Heart left ventricle (tissue), 13 donors: Measurements from ENCODE around the gene TCAP.

ENCODE experiments used
- CTCF ChIP-seq, 12 donors: fragments of 200-600 bp; sonication (generic) in 4 of 12; IDR thresholded peaks; one replicate each; pipeline versions ENCODE4 v1.5.0 to v1.8.0; 2018 to 2022; ENCODE audit warnings: antibody characterized with exemption in 12 of 12, mild to moderate bottlenecking in 5 of 12
- POLR2A ChIP-seq, 2 donors: fragments of 450-650 bp; IDR thresholded peaks; one replicate each; pipeline ENCODE4 v1.6.1; 2017; ENCODE audit warnings: antibody characterized with exemption in 2 of 2, mild to moderate bottlenecking in 2 of 2, moderate library complexity in 2 of 2
- donor health status: ischemic (EF 13 %, LVEDD 7.1; RV severe dilation, severe dysfunction).
- donor health status: DM: no; HTN: yes; CAD: no.
- donor health status: DM: no; HTN: no; CAD: no.
- donor health status: ischemic (EF 25% LVEDD 6.9; RV normal size, moderate dysfunction).
- donor health status: ischemic (EF 25% LVEDD 5.7; RV mildly dilated, moderate dysfunction).
- donor health status: ischemic (EF 35%, LVEDD 5.7; RV mildly dilated, moderate dysfunction).
- donor health status: nonischemic (EF 11% LVEDD 7.7; RV severe dilation, severe dysfunction).
- donor health status: DM: yes; HTN: yes; CAD: no.
- donor health status: PGD.
- donor health status: ischemic (EF 29% LVEDD 5.4; RV normal size, mild dysfunction).
- donor health status: nonischemic (EF 23%, LVEDD 6.1; RV moderate dilation, normal function).

- no peak for TF ChIP-seq CTCF (IDR thresholded peaks at IDR 0.05)
- TF ChIP-seq POLR2A (IDR thresholded peaks at IDR 0.05): no peak
Measured at GRCh38 chr17:39674179-39674578, 9.0 kb downstream of the TCAP start.
